K562 (cell line): ENCODE measurements around the gene DHTKD1. TPM values are rescaled to one million over a fixed set of nuclear protein-coding genes. Genes with fewer than 3 reads are reported as not detected.

Experiments used
- ATAC-seq: fragments of 200-7000 bp; cut with Tn5 transposase; 3 replicates; pipeline ENCODE4 v1.9.1; 2020; ENCODE audit warnings: moderate library complexity
- BruUV-seq: library from RNA; stranded (reverse); fragments of 400-500 nt; replicated peaks from 2 replicates; lab custom pipeline; 2021; lab: Mats Ljungman, UMichigan
- CTCF ChIA-PET: fragments of 300-600 bp; formaldehyde crosslinking; extraction: SDS; loops from one replicate; lab custom pipeline; 2021; ENCODE audit warnings: low intra/inter-chr PET ratio; lab: Yijun Ruan, JAX
- POLR2A ChIA-PET: fragments of 300-600, 350-650 bp; sonication (Branson Sonifier 250); formaldehyde crosslinking; extraction: SDS; loops from one replicate; lab custom pipeline; 2021; ENCODE audit warnings: antibody characterized with exemption, inconsistent platforms; lab: Yijun Ruan, JAX
- DNase-seq, 4 experiments: peaks; one replicate each; pipeline versions ENCODE4 v3.0.0 to v3.0.0-alpha.2; 2011 to 2018; ENCODE audit warnings: low spot score in 3 of 4, mixed read lengths in 3 of 4; ENCODE audit errors: extremely low read depth in 1 of 4
- FAIRE-seq: peaks from 2 replicates; lab custom pipeline; 2011; peaks lifted over from hg19 to GRCh38; lab: Jason Lieb, UNC
- H2AFZ ChIP-seq: 2 replicates; pipeline ENCODE4 v1.6.0; 2011; ENCODE audit warnings: low read depth, low read length, control low read depth, inconsistent platforms
- H3K27ac ChIP-seq: fragments of 200-600 bp; 3 replicates; pipeline ENCODE4 v1.8.0; 2011; ENCODE audit warnings: low read depth, mild to moderate bottlenecking, control low read depth, inconsistent platforms, low read length, moderate library complexity, mixed read lengths; ENCODE audit errors: extremely low read depth
- H3K27me3 ChIP-seq, 2 experiments: fragments of 300-600 bp in 1 of 2; 2 replicates in 1 of 2; 3 replicates in 1 of 2; pipeline versions ENCODE4 v1.6.0 to v1.8.0; 2011; ENCODE audit warnings: inconsistent platforms in 2 of 2, low read length in 2 of 2, mild to moderate bottlenecking in 1 of 2, mixed read lengths in 1 of 2, moderate library complexity in 1 of 2; ENCODE audit not compliant: control insufficient read depth in 2 of 2, insufficient read depth in 2 of 2
- H3K36me3 ChIP-seq: fragments of 300-600 bp; 3 replicates; pipeline ENCODE4 v1.8.0; 2011; ENCODE audit warnings: mild to moderate bottlenecking, low read length, inconsistent platforms; ENCODE audit not compliant: control insufficient read depth, insufficient read depth
- H3K4me1 ChIP-seq, 2 experiments: fragments of 200-600 bp in 1 of 2; replicated peaks in 1 of 2; 2 replicates in 1 of 2; 3 replicates in 1 of 2; pipeline versions ENCODE4 v1.5.1 to v1.8.0; 2011; ENCODE audit warnings: inconsistent platforms in 2 of 2, low read length in 2 of 2, mild to moderate bottlenecking in 1 of 2, mixed read lengths in 1 of 2, moderate library complexity in 1 of 2; ENCODE audit not compliant: control insufficient read depth in 2 of 2, insufficient read depth in 2 of 2
- H3K4me2 ChIP-seq: 2 replicates; pipeline ENCODE4 v1.6.1; 2011; ENCODE audit warnings: low read length, control low read depth, inconsistent platforms, mixed read lengths; ENCODE audit not compliant: insufficient read depth
- H3K4me3 ChIP-seq: fragments of 200-600 bp; sonication (generic), shearing (Covaris generic); 2 replicates; pipeline ENCODE4 v1.5.1; 2016; ENCODE audit warnings: control low read depth, inconsistent platforms
- H3K79me2 ChIP-seq: fragments of 200-600 bp; 3 replicates; pipeline ENCODE4 v1.8.0; 2011; ENCODE audit warnings: low read length, inconsistent platforms; ENCODE audit not compliant: control insufficient read depth, insufficient read depth
- H3K9ac ChIP-seq, 2 experiments: 2 replicates each; pipeline versions ENCODE4 v1.6.0 to v1.6.1; 2011; ENCODE audit warnings: low read depth in 2 of 2, low read length in 2 of 2, control low read depth in 1 of 2, inconsistent platforms in 1 of 2, mild to moderate bottlenecking in 1 of 2, mixed read lengths in 1 of 2; ENCODE audit not compliant: insufficient read depth in 1 of 2
- H3K9me1 ChIP-seq: one replicate; pipeline ENCODE4 v1.6.0; 2011; ENCODE audit warnings: inconsistent platforms, mild to moderate bottlenecking, low read length, moderate library complexity; ENCODE audit not compliant: control insufficient read depth, insufficient read depth
- H3K9me3 ChIP-seq: replicated peaks from 2 replicates; pipeline ENCODE4 v1.5.1; 2011; ENCODE audit warnings: low read depth, low read length, inconsistent platforms; ENCODE audit not compliant: control insufficient read depth, insufficient read depth
- H4K20me1 ChIP-seq: replicated peaks from 2 replicates; pipeline ENCODE4 v1.6.1; 2011; ENCODE audit warnings: low read length, inconsistent platforms, mixed read lengths; ENCODE audit not compliant: control insufficient read depth, insufficient read depth
- DIDO1 ChIP-seq: fragments of 450-650 bp; IDR thresholded peaks from 2 replicates; pipeline ENCODE4 v1.6.1; 2016; ENCODE audit warnings: low read depth, missing biosample characterization, missing genetic modification characterization
- KDM2B ChIP-seq: fragments of 250-450 bp; sonication (Bioruptor Pico); IDR thresholded peaks from 2 replicates; pipeline ENCODE4 v1.8.0; 2021; ENCODE audit warnings: mild to moderate bottlenecking, moderate library complexity
- NFATC3 ChIP-seq: fragments of 450-650 bp; IDR thresholded peaks from 2 replicates; pipeline ENCODE4 v1.6.1; 2017; ENCODE audit warnings: mild to moderate bottlenecking
- NUFIP1 ChIP-seq: fragments of 450-650 bp; IDR thresholded peaks from 2 replicates; pipeline ENCODE4 v1.6.1; 2018; ENCODE audit not compliant: partially characterized antibody
- PTRF ChIP-seq: fragments of 450-650 bp; IDR thresholded peaks from 2 replicates; pipeline ENCODE4 v1.6.1; 2016; ENCODE audit warnings: mild to moderate bottlenecking, missing genetic modification characterization, missing compliant biosample characterization
- SRSF1 ChIP-seq: fragments of 200-400 bp; formaldehyde crosslinking; IDR thresholded peaks from 2 replicates; pipeline ENCODE4 v1.6.1; 2017; ENCODE audit warnings: mild to moderate bottlenecking, low read depth, low read length, moderate library complexity
- ZC3H8 ChIP-seq: fragments of 450-650 bp; IDR thresholded peaks from 2 replicates; pipeline ENCODE4 v1.6.1; 2017
- ZFP1 ChIP-seq: fragments of 450-650 bp; formaldehyde crosslinking; IDR thresholded peaks from 2 replicates; pipeline ENCODE4 v1.4.0; 2020; ENCODE audit warnings: mild to moderate bottlenecking, mixed read lengths
- ZNF224 ChIP-seq: sonication (generic); formaldehyde crosslinking; IDR thresholded peaks from 2 replicates; pipeline ENCODE4 v1.8.0; 2022; ENCODE audit warnings: mild to moderate bottlenecking, missing genetic modification reagents
- ZNF41 ChIP-seq: fragments of 250-450 bp; sonication (Bioruptor Pico); conservative IDR thresholded peaks from 2 replicates; pipeline ENCODE4 v1.4.0; 2020; ENCODE audit warnings: mild to moderate bottlenecking
- ZZZ3 ChIP-seq: fragments of 450-650 bp; IDR thresholded peaks from 2 replicates; pipeline ENCODE4 v1.6.1; 2016; ENCODE audit warnings: antibody characterized with exemption, mild to moderate bottlenecking, moderate library complexity
- WGBS: fragments of 100-300 bp; shearing (Covaris generic); methylation state at CpG from one replicate; pipeline ENCODE4 v1.1.6; 2016; ENCODE audit warnings: low coverage, mixed read lengths; ENCODE audit not compliant: insufficient coverage; ENCODE audit errors: missing lambda C conversion rate; 5-methylcytosine and 5-hydroxymethylcytosine counted together
- in situ Hi-C: fragments of 300-500 bp; cut with MboI; formaldehyde crosslinking; loops from 4 replicates; pipeline ENCODE4 v1.15.0; 2018; ENCODE audit warnings: inconsistent platforms, mixed read lengths
- intact Hi-C: fragments of 100-400 bp; cut with micrococcal nuclease; formaldehyde crosslinking; loops from 2 replicates; pipeline ENCODE4 v1.14.2; 2022
- polyA plus RNA-seq, 8 experiments: library from polyadenylated mRNA; depleted of rRNA in 4 of 8; stranded (reverse) in 5 of 8; unstranded in 3 of 8; fragments of >200 nt; fragmentation: Nextera tagmentation in 2 of 8; fragmentation: Illumina TruSeq in 1 of 8; extraction: Ambion mirVana in 2 of 8; extraction: Trizol in 1 of 8; gene quantifications; 2 replicates each; pipeline versions ENCODE4 v1.2.1 to v1.2.3, GENCODE V29; 2011 to 2014; ENCODE audit warnings: inconsistent platforms in 1 of 8, missing spikeins in 1 of 8
- total RNA-seq, 7 experiments: library from RNA; depleted of rRNA in 6 of 7; stranded (reverse); fragments of >200 nt in 6 of 7; fragmentation: Illumina TruSeq in 2 of 7; extraction: Trizol in 2 of 7; gene quantifications; 2 replicates each; pipeline versions ENCODE4 v1.2.1 to v1.2.3, GENCODE V29; 2011 to 2021; ENCODE audit warnings: low replicate concordance in 1 of 7
- TF ChIP-seq, protein P1 (sequence below): fragments of 250-450 bp; sonication (Bioruptor Pico); IDR thresholded peaks from 2 replicates; pipeline ENCODE4 v1.5.1; 2021; ENCODE audit warnings: mild to moderate bottlenecking
- TF ChIP-seq, protein P2 (sequence below): fragments of 450-650 bp; IDR thresholded peaks from 2 replicates; pipeline ENCODE4 v1.6.1; 2016; ENCODE audit warnings: missing biosample characterization, missing genetic modification characterization

The DHTKD1 gene
- total and polyA plus RNA-seq, 9 of the 15 experiments (the other 6 are each of a cell fraction or from before 2014, with no cell fraction given), result 3.1 to 19.7 (median 6.8) TPM

DNA sequence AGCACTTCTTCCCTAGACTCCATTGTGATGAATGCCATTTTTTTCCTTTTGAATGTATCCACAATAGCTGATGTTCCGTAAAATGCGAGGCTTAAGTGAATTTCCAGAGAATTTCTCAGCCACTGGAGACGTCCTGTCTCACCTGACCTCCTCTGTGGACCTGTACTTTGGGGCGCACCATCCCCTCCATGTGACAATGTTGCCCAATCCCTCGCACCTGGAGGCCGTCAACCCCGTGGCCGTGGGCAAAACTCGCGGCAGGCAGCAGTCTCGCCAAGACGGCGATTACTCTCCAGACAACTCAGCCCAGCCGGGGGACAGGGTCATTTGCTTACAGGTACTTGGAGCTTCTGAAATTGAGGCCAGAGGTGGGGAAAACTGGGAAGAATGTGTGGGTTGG is 20.2 kb downstream of the DHTKD1 start:
- Histone ChIP-seq H3K9me1 (no peaks in the 10 kb centered on the region), H3K9ac (no peak overlapping the region; a peak in 1 of 4 replicates), H3K36me3 (peaks cover 10% of the 10 kb centered on the region; the same call in 2 of the 3 replicates), H3K4me2 (no peak overlapping the region), H3K9me3 (no peaks in the 10 kb centered on the region), H3K4me3 (no peak overlapping the region), H3K4me1 (peaks cover 0 to 3% of the 10 kb centered on the region in 2 experiments; a peak in 1 of 5 replicates), H3K27ac (no peak overlapping the region), H2AFZ (no peak overlapping the region), H3K79me2 (no peaks in the 10 kb centered on the region), H3K27me3 (no peaks in the 10 kb centered on the region), H4K20me1 (no peaks in the 10 kb centered on the region)
- 75% methylated on average over 14 of the region's 14 CpGs for WGBS
- intact Hi-C loops, result no loop called here
- no peak for DNase-seq
- no peak for FAIRE-seq
- POLR2A ChIA-PET, result interaction anchor here (0.7 kb wide), 1 partner anchor 191 kb away, joined by 3 read pairs; no protein-coding TSS in a partner anchor
- in situ Hi-C loops, result no loop called here
- BruUV-seq, result no TSS peak
- CTCF ChIA-PET, result no interaction called here
- no peak for TF ChIP-seq NFATC3
- no peak for TF ChIP-seq DIDO1 (tag)
- no peak for TF ChIP-seq KDM2B (CRISPR knock-in tag)
- TF ChIP-seq ZC3H8, result no peak
- no peak for TF ChIP-seq ZNF41 (CRISPR knock-in tag)
- TF ChIP-seq, protein P1, sequence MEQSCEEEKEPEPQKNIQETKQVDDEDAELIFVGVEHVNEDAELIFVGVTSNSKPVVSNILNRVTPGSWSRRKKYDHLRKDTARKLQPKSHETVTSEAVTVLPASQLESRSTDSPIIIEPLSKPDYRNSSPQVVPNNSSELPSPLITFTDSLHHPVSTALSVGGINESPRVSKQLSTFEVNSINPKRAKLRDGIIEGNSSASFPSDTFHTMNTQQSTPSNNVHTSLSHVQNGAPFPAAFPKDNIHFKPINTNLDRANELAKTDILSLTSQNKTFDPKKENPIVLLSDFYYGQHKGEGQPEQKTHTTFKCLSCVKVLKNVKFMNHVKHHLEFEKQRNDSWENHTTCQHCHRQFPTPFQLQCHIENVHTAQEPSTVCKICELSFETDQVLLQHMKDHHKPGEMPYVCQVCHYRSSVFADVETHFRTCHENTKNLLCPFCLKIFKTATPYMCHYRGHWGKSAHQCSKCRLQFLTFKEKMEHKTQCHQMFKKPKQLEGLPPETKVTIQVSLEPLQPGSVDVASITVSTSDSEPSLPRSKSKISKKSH (CRISPR knock-in tag), result no peak
- no peak for TF ChIP-seq ZFP1 (CRISPR knock-in tag)
- no peak for TF ChIP-seq PTRF (tag)
- TF ChIP-seq NUFIP1, result no peak
- TF ChIP-seq SRSF1, result no peak
- no peak for TF ChIP-seq ZNF224 (CRISPR knock-in tag)
- TF ChIP-seq, protein P2, sequence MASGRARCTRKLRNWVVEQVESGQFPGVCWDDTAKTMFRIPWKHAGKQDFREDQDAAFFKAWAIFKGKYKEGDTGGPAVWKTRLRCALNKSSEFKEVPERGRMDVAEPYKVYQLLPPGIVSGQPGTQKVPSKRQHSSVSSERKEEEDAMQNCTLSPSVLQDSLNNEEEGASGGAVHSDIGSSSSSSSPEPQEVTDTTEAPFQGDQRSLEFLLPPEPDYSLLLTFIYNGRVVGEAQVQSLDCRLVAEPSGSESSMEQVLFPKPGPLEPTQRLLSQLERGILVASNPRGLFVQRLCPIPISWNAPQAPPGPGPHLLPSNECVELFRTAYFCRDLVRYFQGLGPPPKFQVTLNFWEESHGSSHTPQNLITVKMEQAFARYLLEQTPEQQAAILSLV, result no peak
- no peak for TF ChIP-seq ZZZ3
- no peak for ATAC-seq
